ENCODE data around the gene PARD3.

The PARD3 gene

GRCh38 chr10:34791228-34791627 is 23.9 kb downstream of the PARD3 start:
- TF ChIP-seq CTCF (IDR thresholded peaks at IDR 0.05; ENCODE audit: insufficient read depth, low read length, missing control alignments): no peak
- CTCF ChIA-PET: interaction anchor here (0.9 kb wide), 1 partner anchor 136 kb away, joined by 3 read pairs; no protein-coding TSS in a partner anchor
- DNase-seq (ENCODE audit: low read depth, low spot score): no peak
- POLR2A ChIA-PET: no interaction called here
- no peak overlapping the region for H3K4me3 ChIP-seq (ENCODE audit: low read depth, low read length)

- ChIA-PET POLR2A (no interaction called here), CTCF (interaction anchor here (1.0 kb wide), 1 partner anchor 14 kb away, joined by 4 read pairs; no protein-coding TSS in a partner anchor)
- no peak overlapping the region for H3K4me3 ChIP-seq (ENCODE audit: low read depth, low read length)
- no peak for TF ChIP-seq CTCF (IDR thresholded peaks at IDR 0.05; ENCODE audit: insufficient read depth, low read length, missing control alignments)
- no peak for DNase-seq (ENCODE audit: low read depth, low spot score)
Measured at GRCh38 chr10:34789966-34790506, 25.1 kb downstream of the PARD3 start.

- no peak overlapping the region for H3K4me3 ChIP-seq (ENCODE audit: low read depth, low read length)
- DNase-seq (ENCODE audit: low read depth, low spot score): no peak
- POLR2A ChIA-PET: no interaction called here
- CTCF ChIA-PET: no interaction called here
- no peak for TF ChIP-seq CTCF (IDR thresholded peaks at IDR 0.05; ENCODE audit: insufficient read depth, low read length, missing control alignments)
Measured at GRCh38 chr10:34786464-34786863, 28.6 kb downstream of the PARD3 start.

GRCh38 chr10:34781711-34782110 is 33.4 kb downstream of the PARD3 start:
- POLR2A ChIA-PET: no interaction called here
- H3K4me3 ChIP-seq (ENCODE audit: low read depth, low read length): no peak overlapping the region
- no peak for TF ChIP-seq CTCF (IDR thresholded peaks at IDR 0.05; ENCODE audit: insufficient read depth, low read length, missing control alignments)
- DNase-seq (ENCODE audit: low read depth, low spot score): no peak
- CTCF ChIA-PET: interaction anchor here (1.5 kb wide), 1 partner anchor 246 kb away, joined by 3 read pairs; no protein-coding TSS in a partner anchor

- CTCF ChIA-PET: interaction anchor here (1.1 to 1.5 kb wide), 2 partner anchors 48 to 246 kb away, joined by 3 read pairs; no protein-coding TSS in a partner anchor
- no peak for TF ChIP-seq CTCF (IDR thresholded peaks at IDR 0.05; ENCODE audit: insufficient read depth, low read length, missing control alignments)
- no peak for DNase-seq (ENCODE audit: low read depth, low spot score)
- POLR2A ChIA-PET: no interaction called here
- peak overlapping the region; percentile 36 for H3K4me3 ChIP-seq (ENCODE audit: low read depth, low read length)
Measured at GRCh38 chr10:34780818-34781380, 34.2 kb downstream of the PARD3 start.

- POLR2A ChIA-PET: no interaction called here
- H3K4me3 ChIP-seq (ENCODE audit: low read depth, low read length): no peak overlapping the region
- no peak for DNase-seq (ENCODE audit: low read depth, low spot score)
- TF ChIP-seq CTCF (IDR thresholded peaks at IDR 0.05; ENCODE audit: insufficient read depth, low read length, missing control alignments): no peak
- CTCF ChIA-PET: no interaction called here
Measured at GRCh38 chr10:34778237-34778636, 36.9 kb downstream of the PARD3 start.

All from AG04449 (cell line).